Pancreas (tissue), 10 donors: ENCODE results near the gene FADS2. TPM values are rescaled to one million over a fixed set of nuclear protein-coding genes. Genes with fewer than 3 reads are reported as not detected.

Experiments used
- ATAC-seq, 4 donors: fragments of 200-7000 bp; cut with Tn5 transposase; one replicate each; pipeline versions ENCODE4 v1.8.0 to v1.9.1; 2020; ENCODE audit warnings: mild to moderate bottlenecking in 4 of 4, moderate library complexity in 4 of 4
- DNase-seq, 6 donors: peaks; one replicate each; pipeline ENCODE4 v3.0.0-alpha.2; 2020
- FAIRE-seq: peaks from 2 replicates; lab custom pipeline; 2012; peaks lifted over from hg19 to GRCh38; lab: Jason Lieb, UNC
- H3K27ac ChIP-seq, 4 donors: fragments of 200-600 bp; sonication (generic); 1 replicate in 3 of 4; 2 replicates in 1 of 4; pipeline versions ENCODE4 v1.5.0 to v1.8.0; 2020
- H3K27me3 ChIP-seq, 4 donors: fragments of 200-600 bp; one replicate each; pipeline ENCODE4 v1.8.0; 2021
- H3K36me3 ChIP-seq, 3 donors: fragments of 200-600 bp; sonication (generic) in 1 of 3; one replicate each; pipeline versions ENCODE4 v1.5.0 to v1.8.0; 2020 to 2021
- H3K4me1 ChIP-seq, 3 donors: fragments of 200-600 bp; one replicate each; pipeline ENCODE4 v1.8.0; 2021
- H3K4me3 ChIP-seq, 4 donors: fragments of 200-600 bp; sonication (generic) in 2 of 4; one replicate each; pipeline versions ENCODE4 v1.5.0 to v1.8.0; 2020 to 2021
- H3K9me3 ChIP-seq, 4 donors: fragments of 200-600 bp; one replicate each; pipeline ENCODE4 v1.8.0; 2021
- CTCF ChIP-seq, 4 donors: fragments of 200-600 bp; sonication (generic) in 3 of 4; IDR thresholded peaks; one replicate each; pipeline versions ENCODE4 v1.5.0 to v1.8.0; 2021; ENCODE audit warnings: antibody characterized with exemption in 4 of 4
- WGBS, 2 donors: extraction: QIAGEN DNeasy Blood & Tissue Kit; methylation state at CpG; one replicate each; pipeline ENCODE4 v1.1.7; 2013; 5-methylcytosine and 5-hydroxymethylcytosine counted together
- intact Hi-C, 3 donors: fragments of 100-400 bp; cut with DNase I; formaldehyde crosslinking; loops; one replicate each; pipeline versions ENCODE4 v1.11.1 to v1.14.2; 2022
- polyA plus RNA-seq, 2 donors: library from polyadenylated mRNA; stranded (reverse); fragments of 200-250 nt; gene quantifications; one replicate each; pipeline ENCODE4 v1.2.3, GENCODE V29; 2013
- total RNA-seq, 6 donors: library from RNA; stranded (reverse); fragmentation: NEBNext Ultra II Directional in 4 of 6; extraction: Animal tissue kit (Norgen Biotek cat#: 25700) in 4 of 6; gene quantifications; one replicate each; pipeline versions ENCODE4 v1.2.1 to v1.2.4, GENCODE V29; 2021 to 2023
- donor health status: healthy with polysubstance abuse.
- donor health status: DM: no; HTN: no; CAD: no; lungs with moderate emphysema.
- donor health status: DM: no; HTN: no; CAD: no.
- donor health status: control.
- donor health status: control.
- donor health status: Bipolar disorder and iron deficiency.
- donor health status: DM: yes; HTN: yes; CAD: no.
- donor health status: DM: no; HTN: no; CAD: no.
- donor health status: DM: no; HTN: no; CAD: no.
- donor health status: DM: yes; HTN: yes; CAD: no.

FADS2 gene
- total and polyA plus RNA-seq, 8 donors: 1.7 to 21.3 (median 7.3) TPM

- H3K36me3 ChIP-seq: peaks cover 0 to 27% (median 11%) of the 10 kb centered on the region in 3 donors
- FAIRE-seq (no peak), DNase-seq (peak in 4 of 6 donors; percentile 62 to 74 (median 66))
Measured at GRCh38 chr11:61791737-61792309, 36.3 kb upstream of the FADS2 start.

GRCh38 chr11:61792310-61793082 is 35.6 kb upstream of the FADS2 start, which contains the start of the genes FEN1 and TMEM258:
FEN1 (plus strand) TSS chr11:61792911; CDS start chr11:61795362, 2,451 bp downstream.
TMEM258 (minus strand) TSS chr11:61792599; CDS start chr11:61792558, 41 bp downstream.
- no peak for TF ChIP-seq CTCF (IDR thresholded peaks at IDR 0.05)
- intact Hi-C loops: no loop called here
- Histone ChIP-seq H3K4me1 (peaks cover 0 to 19% (median 0%) of the 10 kb centered on the region in 3 donors), H3K9me3 (no peaks in the 10 kb centered on the region), H3K27ac (peak within 1 kb of the TSS; percentile 86 to 97 (median 96)), H3K4me3 (peak within 1 kb of the TSS; percentile 63 to 88 (median 82)), H3K27me3 (no peaks in the 10 kb centered on the region), H3K36me3 (peaks cover 0 to 23% (median 7%) of the 10 kb centered on the region in 3 donors)
- DNase-seq (peak; percentile 82 to 96 (median 88)), FAIRE-seq (no peak), ATAC-seq (peak; percentile 88 to 93 (median 90))
- 0% methylated on average over 59 to 61 of the region's 61 CpGs for WGBS, 2 donors

More at GRCh38 chr11:61791737-61792309, 36.3 kb upstream of the FADS2 start:
- H3K9me3 ChIP-seq: no peaks in the 10 kb centered on the region
- intact Hi-C loops: no loop called here
- H3K27ac ChIP-seq: peak overlapping the region; percentile 86 to 97 (median 96)
- ATAC-seq: peak; percentile 53 to 71 (median 61)
- H3K27me3 ChIP-seq: no peaks in the 10 kb centered on the region
- no peak for TF ChIP-seq CTCF (IDR thresholded peaks at IDR 0.05)
- peak overlapping the region; percentile 63 to 88 (median 82) for H3K4me3 ChIP-seq
- 1% methylated on average over 14 of the region's 14 CpGs for WGBS, 2 donors
- H3K4me1 ChIP-seq: peaks cover 0 to 19% (median 0%) of the 10 kb centered on the region in 3 donors

- peak in 1 of 6 donors; percentile 23 for DNase-seq
- Histone ChIP-seq H3K27ac (peak overlapping the region; percentile 86 to 97 (median 96)), H3K4me3 (peak overlapping the region; percentile 63 to 88 (median 82)), H3K27me3 (no peaks in the 10 kb centered on the region), H3K4me1 (peaks cover 0 to 19% (median 0%) of the 10 kb centered on the region in 3 donors), H3K36me3 (peaks cover 0 to 15% (median 7%) of the 10 kb centered on the region in 3 donors), H3K9me3 (no peaks in the 10 kb centered on the region)
- FAIRE-seq: no peak
- TF ChIP-seq CTCF (IDR thresholded peaks at IDR 0.05): no peak
- peak in 2 of 4 donors; percentile 11 to 14 for ATAC-seq
- intact Hi-C loops: no loop called here
- WGBS, 2 donors: 2 to 3% methylated on average over 28 to 29 of the region's 29 CpGs
Measured at GRCh38 chr11:61793083-61793828, 34.8 kb upstream of the FADS2 start.

- no peak overlapping the region for H3K27ac ChIP-seq
- 56 to 59% methylated on average over 3 of the region's 3 CpGs for WGBS, 2 donors
Measured at GRCh38 chr11:61793829-61794204, 34.3 kb upstream of the FADS2 start.

More at GRCh38 chr11:61793829-61794204, 34.3 kb upstream of the FADS2 start:
- Histone ChIP-seq H3K36me3 (peaks cover 0 to 14% (median 2%) of the 10 kb centered on the region in 3 donors), H3K4me3 (peak overlapping the region in 1 of 4 donors; percentile 88), H3K4me1 (peaks cover 0 to 19% (median 0%) of the 10 kb centered on the region in 3 donors), H3K27me3 (no peaks in the 10 kb centered on the region), H3K9me3 (no peaks in the 10 kb centered on the region)
- no peak for TF ChIP-seq CTCF (IDR thresholded peaks at IDR 0.05)
- no peak for ATAC-seq
- intact Hi-C loops: no loop called here
- DNase-seq: no peak
- no peak for FAIRE-seq
